Activated naive CD4-positive, alpha-beta T cell treated with anti-CD3 and anti-CD28 coated beads, Interleukin-2, amount 10 ng/mL, durations not matched to agents 7 days and 5 days (primary cell): ENCODE measurements around the gene TBC1D20.
"Not testable (repeated sequence)": the region's sequence is repeated elsewhere in the genome, so short reads cannot be mapped to it uniquely, and the experiment has no call there.

Experiments used
- CTCF ChIA-PET: fragments of 350-600 bp; sonication (Branson Sonifier 250); formaldehyde crosslinking; loops from one replicate; lab custom pipeline; 2021; ENCODE audit warnings: antibody characterized with exemption; lab: Charles Lee
- DNase-seq: peaks from one replicate; pipeline ENCODE4 v3.0.0-alpha.2; 2020
- H3K27ac Mint-ChIP-seq: one replicate; pipeline ENCODE4 v1.8.0; 2021; ENCODE audit warnings: mild to moderate bottlenecking, moderate library complexity, mixed read lengths
- H3K27me3 Mint-ChIP-seq: one replicate; pipeline ENCODE4 v1.8.0; 2021; ENCODE audit warnings: mild to moderate bottlenecking, mixed read lengths
- H3K36me3 Mint-ChIP-seq: one replicate; pipeline ENCODE4 v1.8.0; 2021; ENCODE audit warnings: mixed read lengths
- H3K4me1 Mint-ChIP-seq: one replicate; pipeline ENCODE4 v1.8.0; 2021; ENCODE audit warnings: mixed read lengths
- H3K4me3 Mint-ChIP-seq: one replicate; pipeline ENCODE4 v1.8.0; 2021; ENCODE audit warnings: mild to moderate bottlenecking, moderate library complexity, mixed read lengths
- H3K9me3 Mint-ChIP-seq: one replicate; pipeline ENCODE4 v1.8.0; 2021; ENCODE audit warnings: mixed read lengths

The TBC1D20 gene

GRCh38 chr20:461254-462198 is 807 bp downstream of the TBC1D20 start:
- peaks cover under 1% of the 10 kb centered on the region for H3K27me3 Mint-ChIP-seq
- DNase-seq = peak; percentile 74
- CTCF ChIA-PET = interaction anchor here (1.0 to 1.7 kb wide), 4 partner anchors 10 to 23 kb away, joined by 3 to 5 read pairs (median 4); no protein-coding TSS in a partner anchor
- H3K27ac Mint-ChIP-seq = peak overlapping the region; percentile 95
- H3K36me3 Mint-ChIP-seq = peaks cover 7% of the 10 kb centered on the region
- no peaks in the 10 kb centered on the region for H3K9me3 Mint-ChIP-seq
- H3K4me3 Mint-ChIP-seq = peak overlapping the region; percentile 89
- peaks cover 46% of the 10 kb centered on the region for H3K4me1 Mint-ChIP-seq

GRCh38 chr20:460707-461106 is 1.6 kb downstream of the TBC1D20 start:
- Mint-ChIP-seq H3K27me3 (no peaks in the 10 kb centered on the region), H3K36me3 (peaks cover 9% of the 10 kb centered on the region), H3K27ac (peak overlapping the region; percentile 28), H3K4me3 (peak overlapping the region; percentile 89), H3K9me3 (no peaks in the 10 kb centered on the region), H3K4me1 (peaks cover 46% of the 10 kb centered on the region)
- CTCF ChIA-PET = interaction anchor here (0.6 to 1.7 kb wide), 3 partner anchors 11 to 22 kb away, joined by 3 to 4 read pairs (median 4); no protein-coding TSS in a partner anchor
- DNase-seq = no peak

- Mint-ChIP-seq H3K27ac (no peak overlapping the region), H3K9me3 (no peaks in the 10 kb centered on the region), H3K4me1 (peaks cover 46% of the 10 kb centered on the region), H3K4me3 (peak overlapping the region; percentile 89), H3K27me3 (no peaks in the 10 kb centered on the region), H3K36me3 (peaks cover 9% of the 10 kb centered on the region)
- no peak for DNase-seq
- CTCF ChIA-PET = interaction anchor here (0.6 to 1.7 kb wide), 2 partner anchors 12 to 14 kb away, joined by 4 read pairs; no protein-coding TSS in a partner anchor
Observed at GRCh38 chr20:460180-460579, 2.2 kb downstream of the TBC1D20 start.

- no peak overlapping the region for H3K4me3 Mint-ChIP-seq
- H3K27ac Mint-ChIP-seq = no peak overlapping the region
- DNase-seq = no peak
Observed at GRCh38 chr20:458776-459175, 3.6 kb downstream of the TBC1D20 start.

GRCh38 chr20:454951-455350 is 7.4 kb downstream of the TBC1D20 start:
- Mint-ChIP-seq H3K4me3 (no peak overlapping the region), H3K27ac (no peak overlapping the region), H3K4me1 (peaks cover 26% of the 10 kb centered on the region), H3K36me3 (peaks cover 9% of the 10 kb centered on the region), H3K27me3 (no peaks in the 10 kb centered on the region), H3K9me3 (no peaks in the 10 kb centered on the region)
- no peak for DNase-seq
- CTCF ChIA-PET = no interaction called here

More at GRCh38 chr20:458776-459175, 3.6 kb downstream of the TBC1D20 start:
- Mint-ChIP-seq H3K4me1 (peaks cover 46% of the 10 kb centered on the region), H3K36me3 (peaks cover 9% of the 10 kb centered on the region), H3K9me3 (no peaks in the 10 kb centered on the region), H3K27me3 (no peaks in the 10 kb centered on the region)
- CTCF ChIA-PET = interaction anchor here (1.0 to 1.2 kb wide), 2 partner anchors 18 to 21 kb away, joined by 3 to 4 read pairs; no protein-coding TSS in a partner anchor

GRCh38 chr20:452021-452420 is 10.3 kb downstream of the TBC1D20 start:
- H3K9me3 Mint-ChIP-seq, H3K4me3 Mint-ChIP-seq, DNase-seq, H3K4me1 Mint-ChIP-seq, H3K36me3 Mint-ChIP-seq, H3K27me3 Mint-ChIP-seq, CTCF ChIA-PET, H3K27ac Mint-ChIP-seq: not testable (repeated sequence)

- no peak overlapping the region for H3K4me3 Mint-ChIP-seq
- DNase-seq = no peak
- no peaks in the 10 kb centered on the region for H3K27me3 Mint-ChIP-seq
- peaks cover 9% of the 10 kb centered on the region for H3K4me1 Mint-ChIP-seq
- no peak overlapping the region for H3K27ac Mint-ChIP-seq
- CTCF ChIA-PET = interaction anchor here (0.6 to 1.0 kb wide), 2 partner anchors 14 to 15 kb away, joined by 3 to 4 read pairs; no protein-coding TSS in a partner anchor
- H3K36me3 Mint-ChIP-seq = peaks cover 45% of the 10 kb centered on the region
- H3K9me3 Mint-ChIP-seq = no peaks in the 10 kb centered on the region
Observed at GRCh38 chr20:445514-446336, 16.6 kb downstream of the TBC1D20 start.

GRCh38 chr20:444862-445426 is 17.4 kb downstream of the TBC1D20 start:
- no peaks in the 10 kb centered on the region for H3K27me3 Mint-ChIP-seq
- no peak for DNase-seq
- H3K27ac Mint-ChIP-seq = no peak overlapping the region
- no peak overlapping the region for H3K4me3 Mint-ChIP-seq
- no peaks in the 10 kb centered on the region for H3K9me3 Mint-ChIP-seq
- peaks cover 53% of the 10 kb centered on the region for H3K36me3 Mint-ChIP-seq
- CTCF ChIA-PET = no interaction called here
- peaks cover 12% of the 10 kb centered on the region for H3K4me1 Mint-ChIP-seq

- Mint-ChIP-seq H3K36me3 (peaks cover 61% of the 10 kb centered on the region), H3K4me3 (no peak overlapping the region), H3K27ac (no peak overlapping the region), H3K4me1 (peaks cover 17% of the 10 kb centered on the region), H3K27me3 (no peaks in the 10 kb centered on the region), H3K9me3 (no peaks in the 10 kb centered on the region)
- CTCF ChIA-PET = interaction anchor here (0.9 kb wide), 1 partner anchor 11 kb away, joined by 3 read pairs; no protein-coding TSS in a partner anchor
- DNase-seq = no peak
Observed at GRCh38 chr20:444117-444516, 18.2 kb downstream of the TBC1D20 start.

GRCh38 chr20:443223-443775 is 19.0 kb downstream of the TBC1D20 start:
- CTCF ChIA-PET = interaction anchor here (0.9 to 1.3 kb wide), 3 partner anchors 10 to 45 kb away, joined by 3 to 4 read pairs (median 3); no protein-coding TSS in a partner anchor
- H3K4me3 Mint-ChIP-seq = no peak overlapping the region
- peaks cover 25% of the 10 kb centered on the region for H3K4me1 Mint-ChIP-seq
- no peak for DNase-seq
- no peaks in the 10 kb centered on the region for H3K27me3 Mint-ChIP-seq
- H3K27ac Mint-ChIP-seq = no peak overlapping the region
- peaks cover 68% of the 10 kb centered on the region for H3K36me3 Mint-ChIP-seq
- H3K9me3 Mint-ChIP-seq = no peaks in the 10 kb centered on the region

GRCh38 chr20:440636-441035 is 21.7 kb downstream of the TBC1D20 start:
- no peak overlapping the region for H3K27ac Mint-ChIP-seq
- no peaks in the 10 kb centered on the region for H3K27me3 Mint-ChIP-seq
- H3K4me3 Mint-ChIP-seq = no peak overlapping the region
- H3K4me1 Mint-ChIP-seq = peaks cover 46% of the 10 kb centered on the region
- CTCF ChIA-PET = no interaction called here
- H3K36me3 Mint-ChIP-seq = peaks cover 77% of the 10 kb centered on the region
- no peak for DNase-seq
- H3K9me3 Mint-ChIP-seq = no peaks in the 10 kb centered on the region

- no peak overlapping the region for H3K4me3 Mint-ChIP-seq
- no peak overlapping the region for H3K27ac Mint-ChIP-seq
- DNase-seq = no peak
- peaks cover 49% of the 10 kb centered on the region for H3K4me1 Mint-ChIP-seq
- CTCF ChIA-PET = no interaction called here
- H3K27me3 Mint-ChIP-seq = no peaks in the 10 kb centered on the region
- H3K36me3 Mint-ChIP-seq = peaks cover 79% of the 10 kb centered on the region
- H3K9me3 Mint-ChIP-seq = no peaks in the 10 kb centered on the region
Observed at GRCh38 chr20:440148-440547, 22.2 kb downstream of the TBC1D20 start.
